ENCODE measurements around the gene ETS1. TPM values are rescaled to one million over a fixed set of nuclear protein-coding genes. Genes with fewer than 3 reads are reported as not detected.
A peak's percentile ranks its signal among the peaks of the same experiment; 100 is the strongest.

Gene ETS1
- total RNA-seq, 2 experiments from 2014 or later = 456 to 467 TPM

DNA sequence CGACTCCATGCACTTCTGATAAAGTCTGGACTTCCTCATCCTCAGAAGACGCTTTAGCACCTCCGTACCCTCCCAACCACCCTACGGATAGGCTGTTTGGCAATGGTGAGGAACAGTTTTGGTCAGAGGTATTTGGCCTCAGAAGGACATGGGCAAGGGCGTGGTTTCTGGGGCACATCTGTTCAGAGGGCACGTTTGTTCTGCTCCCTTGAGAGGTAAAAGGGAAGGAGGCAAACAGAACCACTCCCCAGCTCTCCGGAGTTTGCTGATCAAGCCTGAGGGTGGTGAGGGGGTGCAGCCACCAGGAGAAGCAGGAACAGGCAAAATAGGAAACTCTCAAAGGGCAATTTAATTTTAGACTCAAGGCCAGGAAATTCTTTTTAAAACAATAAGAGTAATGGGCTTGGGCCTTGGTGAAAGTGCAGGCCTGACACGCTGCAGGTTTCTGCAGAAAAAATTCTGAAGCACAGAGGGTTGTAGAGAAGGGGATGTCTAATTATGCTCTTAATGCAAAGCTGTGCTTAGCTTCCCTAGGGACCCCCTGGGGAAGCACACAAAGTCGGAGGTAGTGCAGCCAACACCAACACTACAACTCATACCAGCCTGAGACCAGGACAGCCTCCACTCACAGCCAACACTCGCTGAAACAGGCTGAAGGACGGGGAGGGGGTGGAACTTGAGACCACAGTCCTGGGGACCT lies 23.3 kb downstream of the ETS1 start:
- Mint-ChIP-seq H3K36me3 (ENCODE audit: low read depth) (no peaks in the 10 kb centered on the region), H3K4me1 (ENCODE audit: low read depth) (peaks cover 18% of the 10 kb centered on the region), H3K27ac (no peak overlapping the region), H3K4me3 (no peak overlapping the region), H3K27me3 (ENCODE audit: low read depth) (peaks cover 3% of the 10 kb centered on the region), H3K9me3 (ENCODE audit: insufficient read depth) (no peaks in the 10 kb centered on the region)
- ChIA-PET CTCF (no interaction called here), POLR2A (no interaction called here)
- ATAC-seq = no peak
- no peak for DNase-seq

DNA sequence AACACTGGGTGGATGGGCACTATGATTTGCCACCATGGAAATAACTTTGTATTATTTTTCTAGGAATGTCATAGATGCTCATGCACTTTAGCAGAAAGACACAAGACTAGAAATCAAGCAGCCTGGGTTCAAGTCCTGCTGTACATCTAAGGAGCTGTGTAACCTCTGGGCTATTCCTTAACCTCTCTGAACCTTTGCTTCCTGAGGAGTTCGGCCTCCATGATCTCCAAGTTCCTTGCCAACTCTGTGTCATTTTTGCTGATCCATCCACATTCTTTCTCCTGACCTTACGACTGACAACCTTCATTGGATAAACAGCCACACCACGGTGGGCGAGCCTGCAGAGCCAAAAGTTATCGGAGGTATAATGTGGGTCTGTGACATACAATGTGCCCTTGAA lies 24.1 kb downstream of the ETS1 start:
- H3K9me3 Mint-ChIP-seq (ENCODE audit: insufficient read depth) = no peaks in the 10 kb centered on the region
- no peaks in the 10 kb centered on the region for H3K36me3 Mint-ChIP-seq (ENCODE audit: low read depth)
- no peak overlapping the region for H3K4me3 Mint-ChIP-seq
- POLR2A ChIA-PET = no interaction called here
- no peak overlapping the region for H3K27ac Mint-ChIP-seq
- CTCF ChIA-PET = no interaction called here
- ATAC-seq = no peak
- DNase-seq = peak; percentile 1
- peaks cover 3% of the 10 kb centered on the region for H3K27me3 Mint-ChIP-seq (ENCODE audit: low read depth)
- peaks cover 16% of the 10 kb centered on the region for H3K4me1 Mint-ChIP-seq (ENCODE audit: low read depth)

- Mint-ChIP-seq H3K4me3 (no peak overlapping the region), H3K27me3 (ENCODE audit: low read depth) (peaks cover 3% of the 10 kb centered on the region), H3K27ac (no peak overlapping the region), H3K4me1 (ENCODE audit: low read depth) (peaks cover 13% of the 10 kb centered on the region), H3K9me3 (ENCODE audit: insufficient read depth) (no peaks in the 10 kb centered on the region), H3K36me3 (ENCODE audit: low read depth) (no peaks in the 10 kb centered on the region)
- POLR2A ChIA-PET = no interaction called here
- ATAC-seq (no peak), DNase-seq (no peak)
- CTCF ChIA-PET = interaction anchor here (1.1 kb wide), 1 partner anchor 74 kb away, joined by 3 read pairs; no protein-coding TSS in a partner anchor
These were observed 27.8 kb downstream of the ETS1 start for GRCh38 chr11:128559496-128560103.

DNA sequence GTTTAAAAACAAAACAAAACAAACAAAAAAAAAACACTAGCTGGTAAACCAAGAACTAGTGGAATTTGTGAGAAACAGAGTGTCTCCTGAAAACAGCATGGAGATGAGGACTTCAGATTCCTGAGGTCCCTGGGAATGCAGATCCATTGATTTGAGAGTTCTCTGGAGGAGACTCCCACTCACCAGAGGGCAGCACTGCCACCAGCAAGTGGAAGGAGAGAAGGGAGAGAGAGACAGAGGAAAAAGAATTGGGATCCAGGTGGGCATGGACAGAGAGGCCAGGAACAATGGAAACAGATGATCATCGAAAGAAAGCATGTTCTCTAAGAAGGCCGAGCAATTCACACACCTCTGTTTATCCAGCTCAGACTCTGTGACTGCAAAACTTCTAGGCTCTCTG lies 31.8 kb downstream of the ETS1 start:
- DNase-seq (no peak), ATAC-seq (no peak)
- Mint-ChIP-seq H3K27me3 (ENCODE audit: low read depth) (no peaks in the 10 kb centered on the region), H3K9me3 (ENCODE audit: insufficient read depth) (no peaks in the 10 kb centered on the region), H3K27ac (no peak overlapping the region), H3K36me3 (ENCODE audit: low read depth) (no peaks in the 10 kb centered on the region), H3K4me1 (ENCODE audit: low read depth) (peaks cover 47% of the 10 kb centered on the region), H3K4me3 (no peak overlapping the region)
- CTCF ChIA-PET = interaction anchor here (0.9 to 5.0 kb wide), 4 partner anchors 24 to 265 kb away, joined by 3 to 29 read pairs (median 16); no protein-coding TSS in a partner anchor
- POLR2A ChIA-PET = interaction anchor here (0.6 to 0.7 kb wide), 2 partner anchors 36 to 73 kb away, joined by 3 to 4 read pairs; no protein-coding TSS in a partner anchor

DNA sequence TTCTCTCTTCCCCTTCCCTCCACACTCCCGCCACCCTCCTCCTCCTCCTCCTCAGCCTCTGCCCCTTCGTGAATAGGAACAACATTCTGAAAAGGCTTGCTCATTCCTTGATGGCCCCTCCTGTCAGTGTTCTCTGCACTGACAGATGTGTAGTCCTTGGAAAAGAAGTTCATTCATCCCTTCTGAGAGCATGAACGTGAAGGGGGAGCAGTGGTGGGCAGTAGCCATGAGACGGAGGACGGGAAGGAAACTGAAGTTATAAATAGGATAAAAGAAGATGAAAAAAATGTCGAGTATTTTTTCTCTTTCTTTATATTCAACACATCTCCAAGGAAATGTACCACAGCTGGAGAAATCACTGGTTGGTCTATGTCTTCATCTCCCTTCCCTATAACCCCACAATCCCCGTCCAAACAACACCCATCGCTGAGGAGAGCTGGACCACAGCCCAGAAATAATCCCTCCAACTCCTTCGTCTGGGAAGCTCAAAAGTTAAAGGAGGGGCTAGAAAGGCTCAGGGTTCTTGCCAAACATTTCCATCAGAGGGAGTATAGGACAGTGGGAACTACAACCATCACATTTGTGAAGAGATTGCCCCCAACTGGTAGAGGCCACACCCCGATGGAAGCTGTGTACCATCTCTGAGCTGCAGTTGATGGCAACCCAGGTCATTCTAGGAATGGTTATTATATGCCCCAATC lies 33.5 kb downstream of the ETS1 start:
- peaks cover 53% of the 10 kb centered on the region for H3K4me1 Mint-ChIP-seq (ENCODE audit: low read depth)
- no peak overlapping the region for H3K4me3 Mint-ChIP-seq
- no peak overlapping the region for H3K27ac Mint-ChIP-seq
- no peaks in the 10 kb centered on the region for H3K9me3 Mint-ChIP-seq (ENCODE audit: insufficient read depth)
- ATAC-seq (no peak), DNase-seq (no peak)
- ChIA-PET CTCF (interaction anchor here (1.0 to 5.0 kb wide), 13 partner anchors 8 to 277 kb away, joined by 3 to 29 read pairs (median 5); no protein-coding TSS in a partner anchor), POLR2A (interaction anchor here (1.0 to 3.1 kb wide), 6 partner anchors 28 to 71 kb away, joined by 4 to 21 read pairs (median 12); no protein-coding TSS in a partner anchor)
- no peaks in the 10 kb centered on the region for H3K27me3 Mint-ChIP-seq (ENCODE audit: low read depth)
- H3K36me3 Mint-ChIP-seq (ENCODE audit: low read depth) = no peaks in the 10 kb centered on the region

- peak overlapping the region; percentile 62 for H3K27ac Mint-ChIP-seq
- H3K9me3 Mint-ChIP-seq (ENCODE audit: insufficient read depth) = no peaks in the 10 kb centered on the region
- ChIA-PET POLR2A (interaction anchor here (0.8 to 3.1 kb wide), 11 partner anchors 9 to 76 kb away, joined by 3 to 21 read pairs (median 4); no protein-coding TSS in a partner anchor), CTCF (interaction anchor here (0.8 to 5.0 kb wide), 10 partner anchors 17 to 263 kb away, joined by 3 to 29 read pairs (median 6); no protein-coding TSS in a partner anchor)
- peaks cover 59% of the 10 kb centered on the region for H3K4me1 Mint-ChIP-seq (ENCODE audit: low read depth)
- H3K36me3 Mint-ChIP-seq (ENCODE audit: low read depth) = no peaks in the 10 kb centered on the region
- no peak overlapping the region for H3K4me3 Mint-ChIP-seq
- DNase-seq = no peak
- H3K27me3 Mint-ChIP-seq (ENCODE audit: low read depth) = no peaks in the 10 kb centered on the region
- ATAC-seq = no peak
These were observed 34.3 kb downstream of the ETS1 start for GRCh38 chr11:128552783-128553661.

DNA sequence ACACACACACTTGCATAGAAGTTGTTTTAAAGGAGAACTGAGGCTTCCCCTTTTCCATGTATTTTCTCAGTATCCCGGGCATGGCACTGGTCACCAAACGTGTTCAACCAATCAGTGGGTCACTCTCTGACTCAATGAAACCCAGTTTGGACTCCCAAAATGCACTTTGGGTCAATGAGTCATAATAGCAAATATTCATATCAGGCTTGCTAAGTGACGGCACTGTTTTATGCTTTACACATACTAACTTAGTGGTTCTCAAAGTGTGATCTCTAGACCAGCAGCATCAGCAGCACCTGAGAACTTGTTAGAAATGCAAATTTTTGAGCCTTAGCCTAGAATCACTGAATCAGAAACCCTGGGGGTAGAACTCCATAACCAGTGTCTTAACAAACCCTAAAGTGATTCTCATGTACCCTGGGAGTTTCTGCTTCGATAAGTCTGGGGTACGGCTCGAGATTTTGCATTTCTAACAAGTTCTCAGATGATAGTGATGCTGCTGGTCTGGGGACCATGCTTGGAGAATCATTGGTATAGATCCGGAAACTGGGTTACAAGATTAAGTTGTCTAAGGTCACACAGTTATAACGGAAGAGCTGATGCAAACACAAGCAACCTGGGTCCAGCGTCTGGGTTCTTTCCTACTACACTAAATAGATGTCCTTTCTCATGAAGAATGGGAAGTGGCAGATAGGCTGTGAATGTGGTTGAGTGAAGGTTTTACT lies 35.6 kb downstream of the ETS1 start:
- CTCF ChIA-PET = interaction anchor here (0.8 to 5.0 kb wide), 4 partner anchors 27 to 128 kb away, joined by 3 to 29 read pairs (median 16); no protein-coding TSS in a partner anchor
- H3K9me3 Mint-ChIP-seq (ENCODE audit: insufficient read depth) = no peaks in the 10 kb centered on the region
- peak; percentile 36 for ATAC-seq
- no peaks in the 10 kb centered on the region for H3K27me3 Mint-ChIP-seq (ENCODE audit: low read depth)
- H3K27ac Mint-ChIP-seq = peak overlapping the region; percentile 62
- peaks cover 70% of the 10 kb centered on the region for H3K4me1 Mint-ChIP-seq (ENCODE audit: low read depth)
- POLR2A ChIA-PET = interaction anchor here (0.7 to 3.1 kb wide), 7 partner anchors 8 to 78 kb away, joined by 3 to 21 read pairs (median 8); no protein-coding TSS in a partner anchor
- no peak overlapping the region for H3K4me3 Mint-ChIP-seq
- no peak for DNase-seq
- no peaks in the 10 kb centered on the region for H3K36me3 Mint-ChIP-seq (ENCODE audit: low read depth)

DNA sequence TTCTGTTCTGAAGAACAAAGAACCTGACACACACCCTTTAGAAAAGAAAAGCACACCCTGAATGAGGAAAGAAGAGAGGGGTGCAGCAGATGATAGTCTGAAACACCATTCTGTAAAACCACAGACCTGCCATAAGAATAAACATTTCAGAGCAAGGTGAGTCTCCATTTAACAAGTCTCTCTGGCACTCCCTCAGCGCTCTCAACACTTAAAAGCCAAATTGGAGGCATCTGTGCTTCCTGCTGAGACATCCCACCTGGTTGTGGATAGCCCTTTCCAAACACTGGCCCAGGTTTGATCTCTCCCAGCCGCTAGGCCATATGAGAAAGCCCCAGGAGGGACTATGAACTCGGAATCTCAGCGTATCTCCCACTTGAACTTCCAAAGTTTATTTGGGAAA lies 36.3 kb downstream of the ETS1 start:
- no peaks in the 10 kb centered on the region for H3K36me3 Mint-ChIP-seq (ENCODE audit: low read depth)
- H3K27ac Mint-ChIP-seq = peak overlapping the region; percentile 62
- ATAC-seq = no peak
- H3K4me1 Mint-ChIP-seq (ENCODE audit: low read depth) = peaks cover 72% of the 10 kb centered on the region
- POLR2A ChIA-PET = interaction anchor here (0.9 to 7.6 kb wide), 5 partner anchors 26 to 78 kb away, joined by 3 to 71 read pairs (median 4); no protein-coding TSS in a partner anchor
- CTCF ChIA-PET = interaction anchor here (1.1 to 1.3 kb wide), 3 partner anchors 31 to 49 kb away, joined by 3 to 4 read pairs (median 3); no protein-coding TSS in a partner anchor
- no peak overlapping the region for H3K4me3 Mint-ChIP-seq
- no peaks in the 10 kb centered on the region for H3K27me3 Mint-ChIP-seq (ENCODE audit: low read depth)
- DNase-seq = no peak
- no peaks in the 10 kb centered on the region for H3K9me3 Mint-ChIP-seq (ENCODE audit: insufficient read depth)

- peaks cover 79% of the 10 kb centered on the region for H3K4me1 Mint-ChIP-seq (ENCODE audit: low read depth)
- peak overlapping the region; percentile 34 for H3K4me3 Mint-ChIP-seq
- CTCF ChIA-PET = interaction anchor here (0.8 to 2.9 kb wide), 9 partner anchors 25 to 393 kb away, joined by 3 to 8 read pairs (median 3); no protein-coding TSS in a partner anchor
- no peak for DNase-seq
- no peaks in the 10 kb centered on the region for H3K27me3 Mint-ChIP-seq (ENCODE audit: low read depth)
- H3K27ac Mint-ChIP-seq = peak overlapping the region; percentile 69
- H3K36me3 Mint-ChIP-seq (ENCODE audit: low read depth) = no peaks in the 10 kb centered on the region
- POLR2A ChIA-PET = interaction anchor here (0.9 to 7.6 kb wide), 6 partner anchors 25 to 79 kb away, joined by 3 to 71 read pairs (median 4); no protein-coding TSS in a partner anchor
- ATAC-seq = no peak
- no peaks in the 10 kb centered on the region for H3K9me3 Mint-ChIP-seq (ENCODE audit: insufficient read depth)
These were observed 37.0 kb downstream of the ETS1 start for GRCh38 chr11:128550261-128550821.

All from activated CD8-positive, alpha-beta T cell treated with anti-CD3 and anti-CD28 coated beads, Interleukin-2, amount 10 ng/mL, durations not matched to agents 7 days and 5 days (primary cell).